ENCODE measurements around the gene VPS13C. TPM values are rescaled to one million over a fixed set of nuclear protein-coding genes. Genes with fewer than 3 reads are reported as not detected.

The VPS13C gene
- total RNA-seq, 1 experiment from 2014 or later: 20.9 TPM

GRCh38 chr15:62046078-62046743 lies 14.0 kb downstream of the VPS13C start:
- no peaks in the 10 kb centered on the region for H3K4me1 Mint-ChIP-seq
- CTCF ChIA-PET: no interaction called here
- H3K36me3 Mint-ChIP-seq: peaks cover 3% of the 10 kb centered on the region
- no peaks in the 10 kb centered on the region for H3K27me3 Mint-ChIP-seq (ENCODE audit: low read depth)
- POLR2A ChIA-PET: no interaction called here
- ATAC-seq (no peak), DNase-seq (ENCODE audit: low spot score) (no peak)
- H3K9me3 Mint-ChIP-seq: 0 out of 2 replicates have a peak, but pooled peaks cover 6% of the 10 kb centered on the region
- H3K4me3 Mint-ChIP-seq: no peak overlapping the region
- H3K27ac Mint-ChIP-seq: no peak overlapping the region
- TF ChIP-seq AR (CRISPR knock-in tag; IDR thresholded peaks at IDR 0.05): no peak
- TF ChIP-seq NFYB (CRISPR knock-in tag; conservative IDR thresholded peaks at IDR 0.05; ENCODE audit: low read depth): no peak
- no peak for TF ChIP-seq PRDM15 (CRISPR knock-in tag; IDR thresholded peaks at IDR 0.05)
- TF ChIP-seq ATF3 (CRISPR knock-in tag; conservative IDR thresholded peaks at IDR 0.05): no peak
- no peak for TF ChIP-seq PRRX2 (CRISPR knock-in tag; IDR thresholded peaks at IDR 0.05)
- no peak for TF ChIP-seq ETV6 (CRISPR knock-in tag; IDR thresholded peaks at IDR 0.05)
- TF ChIP-seq NR3C1 (CRISPR knock-in tag; conservative IDR thresholded peaks at IDR 0.05; ENCODE audit: low read depth): no peak
- no peak for TF ChIP-seq ZNF425 (CRISPR knock-in tag; conservative IDR thresholded peaks at IDR 0.05)
- no peak for TF ChIP-seq ZNF317 (CRISPR knock-in tag; IDR thresholded peaks at IDR 0.05; ENCODE audit: borderline replicate concordance, low read depth)
- TF ChIP-seq ZNF532 (CRISPR knock-in tag; IDR thresholded peaks at IDR 0.05; ENCODE audit: borderline replicate concordance): no peak
- TF ChIP-seq ATF2 (CRISPR knock-in tag; IDR thresholded peaks at IDR 0.05; ENCODE audit: borderline replicate concordance, low read depth): no peak
- TF ChIP-seq NR2C2 (CRISPR knock-in tag; IDR thresholded peaks at IDR 0.05): no peak

Measured in WTC11 (cell line).